SJCRH30 (cell line): Measurements from ENCODE around the gene RAI1. TPM values are rescaled to one million over a fixed set of nuclear protein-coding genes. Genes with fewer than 3 reads are reported as not detected.

ENCODE experiments used
- DNase-seq, 2 experiments: peaks; one replicate each; pipeline ENCODE4 v3.0.0-alpha.2; 2015 to 2020
- H3K27ac ChIP-seq: fragments of 250-450 bp; sonication (Bioruptor Pico); 2 replicates; pipeline ENCODE4 v1.5.1; 2020; ENCODE audit warnings: mild to moderate bottlenecking, moderate library complexity
- H3K27me3 ChIP-seq: fragments of 250-450 bp; sonication (Bioruptor Pico); 2 replicates; pipeline ENCODE4 v1.5.1; 2020; ENCODE audit warnings: mild to moderate bottlenecking, moderate library complexity
- H3K36me3 ChIP-seq: fragments of 250-450 bp; sonication (Bioruptor Pico); 2 replicates; pipeline ENCODE4 v1.5.1; 2020; ENCODE audit warnings: mild to moderate bottlenecking, moderate library complexity
- H3K4me1 ChIP-seq: fragments of 250-450 bp; sonication (Bioruptor Pico); 2 replicates; pipeline ENCODE4 v1.5.1; 2020; ENCODE audit warnings: mild to moderate bottlenecking, moderate library complexity
- H3K4me3 ChIP-seq: fragments of 250-450 bp; sonication (Bioruptor Pico); 2 replicates; pipeline ENCODE4 v1.5.1; 2020; ENCODE audit warnings: mild to moderate bottlenecking, moderate library complexity
- H3K9me3 ChIP-seq: fragments of 250-450 bp; sonication (Bioruptor Pico); replicated peaks from 2 replicates; pipeline ENCODE4 v1.5.1; 2020; ENCODE audit warnings: mild to moderate bottlenecking, moderate library complexity
- total RNA-seq: library from RNA; depleted of rRNA; stranded (reverse); fragments of >200 nt; shearing (Covaris generic); gene quantifications from 2 replicates; pipeline ENCODE4 v1.2.3, GENCODE V29; 2014

RAI1 gene
- total RNA-seq, 1 experiment from 2014 or later = 72.2 TPM

GRCh38 chr17:17730250-17730935 lies 49.1 kb downstream of the RAI1 start:
- no peaks in the 10 kb centered on the region for H3K27me3 ChIP-seq
- H3K4me1 ChIP-seq = no peaks in the 10 kb centered on the region
- H3K4me3 ChIP-seq = no peak overlapping the region
- no peak overlapping the region for H3K27ac ChIP-seq
- no peaks in the 10 kb centered on the region for H3K9me3 ChIP-seq
- DNase-seq = no peak
- peaks cover 5% of the 10 kb centered on the region; the same call in 1 of the 2 replicates for H3K36me3 ChIP-seq

- H3K36me3 ChIP-seq = peaks cover under 1% of the 10 kb centered on the region; the same call in 1 of the 2 replicates
- no peak for DNase-seq
- no peak overlapping the region for H3K4me3 ChIP-seq
- H3K27me3 ChIP-seq = no peaks in the 10 kb centered on the region
- H3K4me1 ChIP-seq = peaks cover 8% of the 10 kb centered on the region
- H3K9me3 ChIP-seq = no peaks in the 10 kb centered on the region
- H3K27ac ChIP-seq = no peak overlapping the region
These were observed 51.2 kb downstream of the RAI1 start for GRCh38 chr17:17732444-17732843.

GRCh38 chr17:17732892-17733670 lies 51.8 kb downstream of the RAI1 start:
- Histone ChIP-seq H3K27ac (no peak overlapping the region), H3K9me3 (no peaks in the 10 kb centered on the region), H3K4me3 (no peak overlapping the region), H3K27me3 (no peaks in the 10 kb centered on the region), H3K36me3 (no peaks in the 10 kb centered on the region; the same call in 1 of the 2 replicates), H3K4me1 (peaks cover 14% of the 10 kb centered on the region)
- DNase-seq = no peak

GRCh38 chr17:17736205-17737183 lies 55.2 kb downstream of the RAI1 start:
- Histone ChIP-seq H3K36me3 (no peaks in the 10 kb centered on the region; the same call in 1 of the 2 replicates), H3K4me1 (peaks cover 44% of the 10 kb centered on the region), H3K4me3 (no peak overlapping the region), H3K27me3 (no peaks in the 10 kb centered on the region), H3K27ac (no peak overlapping the region), H3K9me3 (no peaks in the 10 kb centered on the region)
- no peak for DNase-seq

GRCh38 chr17:17737961-17738894 lies 57.0 kb downstream of the RAI1 start:
- Histone ChIP-seq H3K27ac (peak overlapping the region; percentile 67), H3K4me1 (peaks cover 55% of the 10 kb centered on the region), H3K9me3 (no peaks in the 10 kb centered on the region), H3K27me3 (no peaks in the 10 kb centered on the region), H3K4me3 (no peak overlapping the region; the same call in 1 of the 2 replicates), H3K36me3 (no peaks in the 10 kb centered on the region)
- peak; percentile 99 to 100 for DNase-seq

- peak; percentile 84 to 89 for DNase-seq
- no peaks in the 10 kb centered on the region for H3K9me3 ChIP-seq
- peaks cover 55% of the 10 kb centered on the region for H3K4me1 ChIP-seq
- no peaks in the 10 kb centered on the region for H3K27me3 ChIP-seq
- H3K27ac ChIP-seq = peak overlapping the region; percentile 67
- H3K4me3 ChIP-seq = no peak overlapping the region; the same call in 1 of the 2 replicates
- no peaks in the 10 kb centered on the region for H3K36me3 ChIP-seq
These were observed 57.6 kb downstream of the RAI1 start for GRCh38 chr17:17738901-17739300.

GRCh38 chr17:17739388-17740066 lies 58.3 kb downstream of the RAI1 start:
- Histone ChIP-seq H3K27ac (peak overlapping the region; percentile 67), H3K4me3 (no peak overlapping the region), H3K36me3 (no peaks in the 10 kb centered on the region), H3K4me1 (peaks cover 55% of the 10 kb centered on the region), H3K27me3 (no peaks in the 10 kb centered on the region), H3K9me3 (no peaks in the 10 kb centered on the region)
- DNase-seq = peak; percentile 84 to 88

GRCh38 chr17:17740615-17741348 lies 59.5 kb downstream of the RAI1 start:
- no peaks in the 10 kb centered on the region for H3K36me3 ChIP-seq
- H3K4me1 ChIP-seq = peaks cover 66% of the 10 kb centered on the region
- H3K27me3 ChIP-seq = no peaks in the 10 kb centered on the region
- no peaks in the 10 kb centered on the region for H3K9me3 ChIP-seq
- DNase-seq = peak in 1 of 2 experiments; percentile 42
- H3K4me3 ChIP-seq = no peak overlapping the region
- peak overlapping the region; percentile 21; the same call in 1 of the 2 replicates for H3K27ac ChIP-seq

- Histone ChIP-seq H3K4me3 (no peak overlapping the region), H3K36me3 (no peaks in the 10 kb centered on the region), H3K27me3 (no peaks in the 10 kb centered on the region), H3K27ac (peak overlapping the region; percentile 21; the same call in 1 of the 2 replicates), H3K9me3 (no peaks in the 10 kb centered on the region), H3K4me1 (peaks cover 72% of the 10 kb centered on the region)
- peak; percentile 85 to 92 for DNase-seq
These were observed 60.2 kb downstream of the RAI1 start for GRCh38 chr17:17741349-17742023.

GRCh38 chr17:17742133-17742621 lies 60.9 kb downstream of the RAI1 start:
- H3K4me3 ChIP-seq = no peak overlapping the region
- no peaks in the 10 kb centered on the region for H3K36me3 ChIP-seq
- H3K9me3 ChIP-seq = no peaks in the 10 kb centered on the region
- peaks cover 73% of the 10 kb centered on the region for H3K4me1 ChIP-seq
- DNase-seq = no peak
- no peak overlapping the region for H3K27ac ChIP-seq
- H3K27me3 ChIP-seq = no peaks in the 10 kb centered on the region

GRCh38 chr17:17742688-17743390 lies 61.6 kb downstream of the RAI1 start:
- DNase-seq = no peak
- no peak overlapping the region for H3K27ac ChIP-seq
- H3K4me1 ChIP-seq = peaks cover 69% of the 10 kb centered on the region
- no peaks in the 10 kb centered on the region for H3K27me3 ChIP-seq
- no peaks in the 10 kb centered on the region for H3K9me3 ChIP-seq
- no peaks in the 10 kb centered on the region for H3K36me3 ChIP-seq
- H3K4me3 ChIP-seq = no peak overlapping the region
